ENCODE measurements around the gene MAP3K6. TPM values are rescaled to one million over a fixed set of nuclear protein-coding genes. Genes with fewer than 3 reads are reported as not detected.

The MAP3K6 gene
- total and polyA plus RNA-seq, 2 of the 4 experiments (the other 2 are of a cell fraction) = 4.8 to 15.9 TPM

DNA sequence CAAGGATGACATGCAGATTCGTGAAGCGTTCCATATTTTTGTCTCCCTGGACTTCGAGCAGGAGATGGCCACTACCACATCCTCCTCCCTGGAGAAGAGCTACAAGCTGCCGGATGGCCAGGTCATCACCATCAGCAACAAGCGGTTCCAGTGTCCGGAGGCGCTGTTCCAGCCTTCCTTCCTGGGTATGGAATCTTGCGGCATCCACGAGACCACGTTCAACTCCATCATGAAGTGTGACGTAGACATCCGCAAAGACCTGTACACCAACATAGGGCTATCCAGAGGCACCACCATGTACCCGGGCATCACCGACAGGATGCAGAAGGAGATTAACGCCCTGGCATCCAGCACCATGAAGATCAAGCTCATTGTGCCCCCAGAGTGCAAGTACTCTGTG is 41.5 kb downstream of the MAP3K6 start:
- WGBS, 2 experiments (ENCODE audit: extremely low coverage in 2 of 2, insufficient read length in 1 of 2) = 100% methylated on average over 5 of the region's 15 CpGs; no CpG with 5 or more reads in 1 of the 2 experiments
- peaks cover 24% of the 10 kb centered on the region for H3K36me3 ChIP-seq (ENCODE audit: control insufficient read depth, insufficient read depth, low read length)

More for the DNA sequence above, 41.5 kb downstream of the MAP3K6 start:
- DNase-seq (no peak), ATAC-seq (ENCODE audit: low read depth) (no peak)
- Histone ChIP-seq H3K9me3 (ENCODE audit: control insufficient read depth, insufficient read depth, low read length) (no peaks in the 10 kb centered on the region), H4K91ac (ENCODE audit: insufficient read depth, low read depth, low read length) (no peak overlapping the region), H4K20me1 (ENCODE audit: insufficient read depth, low read length) (peaks cover 21% of the 10 kb centered on the region), H3K4me1 (ENCODE audit: control insufficient read depth, insufficient read depth, low read length) (peaks cover 6% of the 10 kb centered on the region; the same call in 1 of the 2 replicates), H3K4me3 (ENCODE audit: insufficient read depth, low read depth, low read length) (no peak overlapping the region), H3K27ac (ENCODE audit: insufficient read depth, low read length) (no peak overlapping the region), H3K18ac (ENCODE audit: low read depth, low read length) (no peak overlapping the region), H3K4ac (ENCODE audit: low read depth, low read length) (no peak overlapping the region), H2AFZ (replicated peaks; ENCODE audit: low read length, poor library complexity) (no peak overlapping the region), H3K27me3 (ENCODE audit: control insufficient read depth, insufficient read depth, low read length) (no peaks in the 10 kb centered on the region), H2AK9ac (replicated peaks; ENCODE audit: low read depth, low read length, poor library complexity) (no peak overlapping the region), H2BK5ac (ENCODE audit: low read depth, low read length, poor library complexity, severe bottlenecking) (no peak overlapping the region), H2AK5ac (ENCODE audit: low read depth, low read length) (no peak overlapping the region), H4K8ac (ENCODE audit: low read depth in 2 of 2, low read length in 2 of 2) (no peak overlapping the region), H2BK15ac (ENCODE audit: low read depth, low read length) (no peak overlapping the region), H2BK120ac (ENCODE audit: low read depth, low read length) (no peak overlapping the region), H3K9me1 (ENCODE audit: insufficient read depth, low read length) (peaks cover 5% of the 10 kb centered on the region; the same call in 1 of the 2 replicates), H2BK20ac (ENCODE audit: low read depth, low read length) (no peak overlapping the region), H3K79me1 (ENCODE audit: low read depth in 1 of 2, low read length in 2 of 2) (peaks cover 30 to 65% of the 10 kb centered on the region in 2 experiments), H3K9ac (ENCODE audit: low read depth, low read length) (no peak overlapping the region), H3K56ac (ENCODE audit: extremely low read depth, insufficient read depth, low read length) (no peak overlapping the region), H3K14ac (replicated peaks; ENCODE audit: low read depth, low read length) (no peak overlapping the region), H3K23ac (ENCODE audit: low read depth, low read length) (no peak overlapping the region), H4K5ac (ENCODE audit: low read depth, low read length) (no peak overlapping the region), H3K4me2 (ENCODE audit: low read depth, low read length) (no peak overlapping the region)
- intact Hi-C loops (cut with micrococcal nuclease) = no loop called here
- ChIA-PET CTCF (no interaction called here), POLR2A (ENCODE audit: unreplicated experiment) (no interaction called here)
- dilution Hi-C loops (cut with HindIII; ENCODE audit: low sequenced_read_pairs, unreplicated experiment) = no loop called here
- in situ Hi-C loops (cut with MboI; ENCODE audit: low sequenced_read_pairs) = no loop called here
- no TSS peak for BruUV-seq (replicated peaks)
- TF ChIP-seq RFX5 (IDR thresholded peaks at IDR 0.05; ENCODE audit: low read depth, low read length) = no peak
- TF ChIP-seq, protein P1, sequence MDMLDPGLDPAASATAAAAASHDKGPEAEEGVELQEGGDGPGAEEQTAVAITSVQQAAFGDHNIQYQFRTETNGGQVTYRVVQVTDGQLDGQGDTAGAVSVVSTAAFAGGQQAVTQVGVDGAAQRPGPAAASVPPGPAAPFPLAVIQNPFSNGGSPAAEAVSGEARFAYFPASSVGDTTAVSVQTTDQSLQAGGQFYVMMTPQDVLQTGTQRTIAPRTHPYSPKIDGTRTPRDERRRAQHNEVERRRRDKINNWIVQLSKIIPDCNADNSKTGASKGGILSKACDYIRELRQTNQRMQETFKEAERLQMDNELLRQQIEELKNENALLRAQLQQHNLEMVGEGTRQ (IDR thresholded peaks at IDR 0.05; ENCODE audit: low read depth, low read length) = no peak
- no peak for TF ChIP-seq SMC3 (IDR thresholded peaks at IDR 0.05; ENCODE audit: low read depth, low read length)
- no peak for TF ChIP-seq RAD21 (IDR thresholded peaks at IDR 0.05; ENCODE audit: low read length)
- TF ChIP-seq, protein P2, sequence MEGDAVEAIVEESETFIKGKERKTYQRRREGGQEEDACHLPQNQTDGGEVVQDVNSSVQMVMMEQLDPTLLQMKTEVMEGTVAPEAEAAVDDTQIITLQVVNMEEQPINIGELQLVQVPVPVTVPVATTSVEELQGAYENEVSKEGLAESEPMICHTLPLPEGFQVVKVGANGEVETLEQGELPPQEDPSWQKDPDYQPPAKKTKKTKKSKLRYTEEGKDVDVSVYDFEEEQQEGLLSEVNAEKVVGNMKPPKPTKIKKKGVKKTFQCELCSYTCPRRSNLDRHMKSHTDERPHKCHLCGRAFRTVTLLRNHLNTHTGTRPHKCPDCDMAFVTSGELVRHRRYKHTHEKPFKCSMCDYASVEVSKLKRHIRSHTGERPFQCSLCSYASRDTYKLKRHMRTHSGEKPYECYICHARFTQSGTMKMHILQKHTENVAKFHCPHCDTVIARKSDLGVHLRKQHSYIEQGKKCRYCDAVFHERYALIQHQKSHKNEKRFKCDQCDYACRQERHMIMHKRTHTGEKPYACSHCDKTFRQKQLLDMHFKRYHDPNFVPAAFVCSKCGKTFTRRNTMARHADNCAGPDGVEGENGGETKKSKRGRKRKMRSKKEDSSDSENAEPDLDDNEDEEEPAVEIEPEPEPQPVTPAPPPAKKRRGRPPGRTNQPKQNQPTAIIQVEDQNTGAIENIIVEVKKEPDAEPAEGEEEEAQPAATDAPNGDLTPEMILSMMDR (conservative IDR thresholded peaks at IDR 0.05; ENCODE audit: low read depth, low read length) = no peak
- TF ChIP-seq CHD1 (IDR thresholded peaks at IDR 0.05; ENCODE audit: low read depth, low read length) = no peak
- no peak for TF ChIP-seq RCOR1 (IDR thresholded peaks at IDR 0.05; ENCODE audit: insufficient replicate concordance, low read length)
